C1 segment of cervical spinal cord (tissue), 14 donors: ENCODE data around the gene ATL1.
"Not testable (repeated sequence)": the region's sequence is repeated elsewhere in the genome, so short reads cannot be mapped to it uniquely, and the experiment has no call there.

ENCODE experiments used
- DNase-seq, 14 donors: peaks; one replicate each; lab custom pipeline; 2025; lab: John Stamatoyannopoulos, UW

Gene ATL1

GRCh38 chr14:50656776-50657175 is 96.8 kb downstream of the ATL1 start:
- DNase-seq: no peak

- DNase-seq: no peak
These were observed 97.8 kb downstream of the ATL1 start for GRCh38 chr14:50657753-50658152.

- no peak for DNase-seq
These were observed 98.3 kb downstream of the ATL1 start for GRCh38 chr14:50658203-50658602.

GRCh38 chr14:50659327-50659974 is 99.5 kb downstream of the ATL1 start:
- no peak for DNase-seq

- not testable (repeated sequence) for DNase-seq
These were observed 104.6 kb downstream of the ATL1 start for GRCh38 chr14:50664579-50664978.

- DNase-seq: not testable (repeated sequence)
These were observed 105.4 kb downstream of the ATL1 start for GRCh38 chr14:50665300-50665699.

- DNase-seq: peak in 6 of 14 donors; percentile 10 to 46 (median 31)
These were observed 107.1 kb downstream of the ATL1 start for GRCh38 chr14:50666772-50667683.

GRCh38 chr14:50667684-50667995 is 107.7 kb downstream of the ATL1 start:
- DNase-seq: peak in 2 of 14 donors; percentile 56 to 83

- peak in 13 of 14 donors; percentile 23 to 96 (median 83) for DNase-seq
These were observed 108.3 kb downstream of the ATL1 start, which contains the start of gene SAV1 for GRCh38 chr14:50667996-50668825. Gene SAV1, minus strand, starts transcription at chr14:50668306. Its CDS starts 339 bp downstream, at chr14:50667967.

GRCh38 chr14:50668826-50669143 is 108.8 kb downstream of the ATL1 start:
- DNase-seq: no peak

- DNase-seq: peak in 4 of 14 donors; percentile 8 to 19 (median 16)
These were observed 109.6 kb downstream of the ATL1 start for GRCh38 chr14:50669441-50669986.

- DNase-seq: no peak
These were observed 110.4 kb downstream of the ATL1 start for GRCh38 chr14:50670196-50670865.

- DNase-seq: no peak
These were observed 110.9 kb downstream of the ATL1 start for GRCh38 chr14:50670866-50671256.

- no peak for DNase-seq
These were observed 115.7 kb downstream of the ATL1 start for GRCh38 chr14:50675597-50675996.

- no peak for DNase-seq
These were observed 117.0 kb downstream of the ATL1 start for GRCh38 chr14:50676814-50677516.

- no peak for DNase-seq
These were observed 117.7 kb downstream of the ATL1 start for GRCh38 chr14:50677527-50678063.

- no peak for DNase-seq
These were observed 118.2 kb downstream of the ATL1 start for GRCh38 chr14:50678163-50678562.

- no peak for DNase-seq
These were observed 119.7 kb downstream of the ATL1 start for GRCh38 chr14:50679674-50680073.
